Stimulated activated CD8-positive, alpha-beta memory T cell treated with anti-CD3 and anti-CD28 coated beads, Interleukin-2, amount 100 ng/mL, for 1 hour (primary cell): ENCODE data around the gene PDE4DIP.
"Not testable (repeated sequence)": the region's sequence is repeated elsewhere in the genome, so short reads cannot be mapped to it uniquely, and the experiment has no call there.

Experiments used
- DNase-seq, 2 donors: peaks; one replicate each; pipeline ENCODE4 v3.0.0-alpha.2; 2020; ENCODE audit warnings: low read depth in 2 of 2

Gene PDE4DIP

GRCh38 chr1:148874408-148875388 is 30.5 kb downstream of the PDE4DIP start:
- not testable (repeated sequence) for DNase-seq

- DNase-seq, result not testable (repeated sequence)
Observed at GRCh38 chr1:148879812-148880416, 35.7 kb downstream of the PDE4DIP start.

- not testable (repeated sequence) for DNase-seq
Observed at GRCh38 chr1:148881261-148881660, 37.0 kb downstream of the PDE4DIP start.

DNA sequence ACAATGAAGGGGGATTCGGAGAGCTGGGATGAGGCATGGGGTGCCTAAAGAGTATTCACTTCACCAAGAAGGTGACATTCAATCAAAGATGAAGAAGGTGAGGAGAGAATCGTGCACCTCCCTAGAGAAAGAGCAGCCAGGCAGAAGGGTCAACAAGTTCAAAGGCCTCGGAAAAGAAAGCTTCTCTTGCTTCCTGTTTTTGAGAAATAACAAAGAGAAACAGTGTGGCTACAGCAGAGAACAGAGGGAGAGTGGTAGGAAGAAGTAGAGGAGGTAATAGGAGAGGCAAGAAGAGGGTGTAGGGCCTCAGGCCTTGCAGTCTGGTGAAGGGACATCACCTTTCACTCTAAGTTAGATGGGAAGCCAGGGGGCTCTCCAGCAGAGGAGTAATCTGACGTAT is 41.0 kb downstream of the PDE4DIP start:
- DNase-seq, result not testable (repeated sequence)

DNA sequence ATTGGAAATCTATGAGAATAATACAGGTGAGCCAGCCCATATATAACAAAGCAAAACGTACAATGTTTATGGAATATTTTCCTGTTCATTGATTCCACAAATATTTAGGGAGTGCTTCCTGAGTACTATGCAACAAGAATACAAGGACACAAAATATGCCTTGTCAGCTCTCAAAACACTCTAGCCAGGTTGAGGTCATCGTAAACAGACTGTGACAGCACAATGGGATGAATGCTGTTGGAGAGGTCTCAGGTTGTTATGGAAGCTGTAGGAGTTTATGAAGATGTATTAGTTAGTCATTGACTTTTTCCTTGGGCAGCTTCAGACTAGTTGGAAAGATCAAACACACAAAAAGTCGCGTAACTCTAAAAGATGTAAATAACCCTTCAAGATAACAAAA is 42.1 kb downstream of the PDE4DIP start:
- not testable (repeated sequence) for DNase-seq

DNA sequence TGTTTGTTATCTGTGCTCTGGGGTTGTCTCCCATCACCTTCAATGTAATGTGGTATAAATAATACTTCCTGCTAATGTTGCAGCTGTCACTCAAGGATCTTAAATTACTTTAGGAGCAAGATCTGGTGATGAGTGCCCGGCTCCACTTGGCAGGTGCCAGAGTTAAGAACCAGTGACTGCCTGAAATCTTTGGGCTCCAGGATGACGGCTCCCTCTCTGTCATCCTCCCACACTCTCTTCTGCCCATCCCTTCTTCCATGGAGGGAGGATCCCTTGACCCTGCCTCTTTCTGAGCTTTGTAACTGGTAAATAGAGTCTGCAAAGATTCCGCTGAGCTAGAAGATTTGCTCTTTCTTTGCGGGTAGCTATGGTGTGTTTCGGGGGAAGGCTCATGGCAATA is 44.4 kb downstream of the PDE4DIP start:
- DNase-seq, result not testable (repeated sequence)

GRCh38 chr1:148889267-148890074 is 45.2 kb downstream of the PDE4DIP start:
- not testable (repeated sequence) for DNase-seq

GRCh38 chr1:148890075-148890568 is 45.9 kb downstream of the PDE4DIP start:
- DNase-seq, result not testable (repeated sequence)

GRCh38 chr1:148894360-148895352 is 50.4 kb downstream of the PDE4DIP start:
- not testable (repeated sequence) for DNase-seq

GRCh38 chr1:148900026-148900425 is 55.8 kb downstream of the PDE4DIP start:
- not testable (repeated sequence) for DNase-seq

DNA sequence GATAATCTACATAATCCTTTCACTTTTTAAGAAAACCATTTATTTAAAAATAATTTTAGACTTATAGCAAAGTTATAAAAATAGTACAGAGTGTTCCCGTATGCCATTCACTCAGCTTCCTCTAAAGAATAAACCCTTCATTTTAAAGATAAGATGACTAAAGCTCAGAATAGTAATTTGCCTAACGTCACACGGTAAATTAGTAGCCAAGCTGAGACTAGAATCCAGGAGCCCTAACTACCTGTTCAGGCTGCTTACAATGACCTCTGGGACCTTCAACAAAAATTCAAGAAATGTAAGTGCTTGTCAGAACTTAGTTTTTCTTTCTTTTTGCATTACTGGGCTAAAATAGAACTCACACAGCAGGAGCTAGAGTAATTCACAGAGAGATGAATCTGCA is 56.5 kb downstream of the PDE4DIP start:
- DNase-seq, result not testable (repeated sequence)

DNA sequence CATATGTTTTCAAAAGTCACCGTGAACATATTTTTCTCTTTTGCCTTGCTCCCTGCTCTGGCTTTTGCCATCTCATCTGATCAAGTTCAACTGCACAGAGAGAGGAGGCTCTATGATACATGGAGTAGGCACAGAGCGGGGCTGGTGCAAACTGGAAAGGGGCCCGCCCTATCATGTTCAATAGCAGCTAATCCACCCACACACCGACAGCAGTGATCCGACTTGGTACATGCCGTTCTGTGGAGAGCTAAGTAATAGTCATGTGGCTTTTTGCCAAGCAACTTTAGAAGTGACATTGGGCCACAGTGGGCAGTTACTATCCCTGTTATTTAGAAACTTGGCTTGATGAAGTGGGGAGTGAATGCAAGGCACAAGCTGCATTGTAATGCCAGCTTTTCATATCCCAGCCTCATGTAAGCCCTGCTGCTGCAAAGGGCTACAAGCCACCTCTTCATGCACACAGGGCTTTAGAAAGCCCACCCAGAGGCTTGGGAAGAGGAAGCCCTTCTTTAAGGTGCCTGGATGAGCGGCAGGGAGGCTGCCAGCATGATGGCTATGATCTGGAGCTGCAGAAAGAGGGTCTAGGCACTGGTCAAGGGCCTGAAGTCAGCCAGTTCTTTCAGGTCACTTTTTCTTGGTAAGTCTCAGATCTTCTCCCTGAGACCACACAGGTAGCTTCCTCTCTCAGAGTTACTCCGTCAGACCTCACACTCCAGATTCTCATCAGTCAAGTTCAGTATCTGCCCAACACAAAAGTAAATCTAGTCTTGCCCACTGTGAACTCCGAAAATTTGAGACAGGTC is 57.1 kb downstream of the PDE4DIP start:
- DNase-seq, result not testable (repeated sequence)

DNA sequence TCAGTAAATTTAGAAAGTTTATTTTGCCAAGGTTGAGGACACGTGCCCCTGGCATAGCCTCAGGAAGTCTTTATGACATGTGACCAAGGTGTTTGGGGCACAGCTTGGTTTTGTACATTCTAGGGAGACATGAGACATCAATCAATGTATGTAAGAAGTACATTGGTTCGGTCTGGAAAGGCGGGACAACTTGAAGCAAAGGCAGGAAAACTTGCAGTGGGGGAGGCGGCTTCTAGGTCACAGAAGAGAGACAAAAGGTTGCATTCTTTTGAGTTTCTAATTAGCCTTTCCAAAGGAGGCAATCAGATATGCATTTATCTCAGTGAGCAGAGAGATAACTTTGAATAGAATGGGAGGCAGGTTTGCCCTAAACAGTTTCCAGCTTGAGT is 57.7 kb downstream of the PDE4DIP start:
- DNase-seq, result not testable (repeated sequence)

DNA sequence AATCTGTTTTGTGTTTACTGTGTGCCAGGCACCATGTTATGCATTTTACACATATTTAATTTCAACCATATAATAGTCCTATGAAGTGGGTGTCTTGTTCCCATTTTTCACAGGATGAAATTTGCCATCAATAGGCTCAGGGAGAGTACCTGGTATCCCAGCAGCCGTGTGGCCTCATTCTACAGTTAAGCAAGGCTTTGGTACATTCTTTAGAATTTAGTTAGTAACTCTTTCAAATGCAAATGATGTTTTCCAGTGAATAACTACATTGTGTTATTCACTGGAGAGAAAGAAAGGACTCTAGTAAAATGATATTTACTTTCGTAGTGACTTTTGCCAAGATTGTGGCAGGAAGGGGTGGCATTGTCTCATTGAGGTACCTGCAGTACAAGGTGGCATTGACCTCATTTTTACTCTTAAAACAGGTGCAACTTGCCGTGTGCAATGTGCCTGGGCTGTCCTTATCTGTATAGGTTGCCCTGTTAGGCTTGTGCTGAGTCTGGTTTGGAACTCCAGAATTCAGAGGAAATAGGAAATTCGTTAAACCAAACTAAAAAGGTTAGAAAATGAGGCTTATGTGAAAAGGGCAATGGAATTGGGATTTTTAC is 65.1 kb downstream of the PDE4DIP start:
- DNase-seq, result not testable (repeated sequence)

GRCh38 chr1:148911303-148911928 is 67.2 kb downstream of the PDE4DIP start:
- DNase-seq, result not testable (repeated sequence)

GRCh38 chr1:148916222-148916621 is 72.0 kb downstream of the PDE4DIP start:
- DNase-seq, result not testable (repeated sequence)

- DNase-seq, result not testable (repeated sequence)
Observed at GRCh38 chr1:148916695-148917348, 72.6 kb downstream of the PDE4DIP start.

DNA sequence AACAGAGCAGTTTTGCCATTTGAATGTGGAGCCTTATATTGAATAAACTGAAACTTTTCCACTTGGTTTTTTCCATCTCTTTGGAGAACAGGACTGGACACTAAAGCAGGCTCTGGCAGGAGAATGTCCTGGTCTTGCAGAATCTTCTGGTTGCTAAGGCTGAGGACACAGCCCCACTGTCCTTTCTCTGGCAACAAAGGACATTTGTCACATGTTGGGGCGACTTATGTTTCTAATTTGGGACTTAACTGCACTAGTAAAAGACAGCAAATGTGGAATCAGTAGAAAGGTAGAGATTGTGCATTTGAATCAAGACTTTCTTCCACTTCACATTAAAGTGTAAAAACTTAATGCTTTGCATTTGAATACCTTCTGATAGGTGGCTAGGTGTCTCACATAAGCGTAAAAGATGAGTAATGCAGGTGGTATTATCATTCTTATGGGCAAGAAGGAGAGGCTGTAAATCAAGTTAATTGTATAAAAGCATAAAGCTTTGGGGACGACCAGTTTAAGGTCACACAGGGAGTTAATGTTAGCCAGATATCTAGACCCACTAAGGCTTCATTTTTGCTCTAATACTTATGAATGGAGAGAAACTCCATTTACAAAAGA is 74.7 kb downstream of the PDE4DIP start:
- not testable (repeated sequence) for DNase-seq
